Endothelial cell (in vitro differentiated cells): ENCODE measurements around the gene MTCH2. TPM values are rescaled to one million over a fixed set of nuclear protein-coding genes. Genes with fewer than 3 reads are reported as not detected.
A peak's percentile ranks its signal among the peaks of the same experiment; 100 is the strongest.

ENCODE experiments used
- DNase-seq: peaks from one replicate; pipeline ENCODE4 v3.0.0; 2021; ENCODE audit warnings: low spot score
- H3K27ac Mint-ChIP-seq: one replicate; pipeline ENCODE4 v1.8.0; 2021; ENCODE audit warnings: mixed read lengths, inconsistent platforms; ENCODE audit not compliant: unreplicated experiment
- H3K27me3 Mint-ChIP-seq: one replicate; pipeline ENCODE4 v1.8.0; 2021; ENCODE audit warnings: mild to moderate bottlenecking, moderate library complexity, mixed read lengths, inconsistent platforms; ENCODE audit not compliant: unreplicated experiment
- H3K36me3 Mint-ChIP-seq: one replicate; pipeline ENCODE4 v1.8.0; 2021; ENCODE audit warnings: mild to moderate bottlenecking, low read depth, mixed read lengths, inconsistent platforms; ENCODE audit not compliant: unreplicated experiment
- H3K4me1 Mint-ChIP-seq: one replicate; pipeline ENCODE4 v1.8.0; 2021; ENCODE audit warnings: mild to moderate bottlenecking, mixed read lengths, inconsistent platforms; ENCODE audit not compliant: unreplicated experiment
- H3K4me3 Mint-ChIP-seq: one replicate; pipeline ENCODE4 v1.8.0; 2021; ENCODE audit warnings: mild to moderate bottlenecking, mixed read lengths, inconsistent platforms; ENCODE audit not compliant: unreplicated experiment
- H3K9me3 Mint-ChIP-seq: one replicate; pipeline ENCODE4 v1.8.0; 2021; ENCODE audit warnings: mixed read lengths, inconsistent platforms; ENCODE audit not compliant: unreplicated experiment
- total RNA-seq: library from RNA; stranded (reverse); fragmentation: NEBNext Ultra II Directional; extraction: Animal tissue kit (Norgen Biotek cat#: 25700); gene quantifications from one replicate; pipeline ENCODE4 v1.2.1, GENCODE V29; 2021; ENCODE audit not compliant: unreplicated experiment
- TF ChIP-seq, protein P1 (sequence below): fragments of 200-600 bp; sonication (generic); IDR thresholded peaks from one replicate; pipeline ENCODE4 v1.5.0; 2021; ENCODE audit warnings: antibody characterized with exemption; ENCODE audit not compliant: unreplicated experiment

Gene MTCH2
- total RNA-seq, 1 donor from 2014 or later, result 109 TPM

DNA sequence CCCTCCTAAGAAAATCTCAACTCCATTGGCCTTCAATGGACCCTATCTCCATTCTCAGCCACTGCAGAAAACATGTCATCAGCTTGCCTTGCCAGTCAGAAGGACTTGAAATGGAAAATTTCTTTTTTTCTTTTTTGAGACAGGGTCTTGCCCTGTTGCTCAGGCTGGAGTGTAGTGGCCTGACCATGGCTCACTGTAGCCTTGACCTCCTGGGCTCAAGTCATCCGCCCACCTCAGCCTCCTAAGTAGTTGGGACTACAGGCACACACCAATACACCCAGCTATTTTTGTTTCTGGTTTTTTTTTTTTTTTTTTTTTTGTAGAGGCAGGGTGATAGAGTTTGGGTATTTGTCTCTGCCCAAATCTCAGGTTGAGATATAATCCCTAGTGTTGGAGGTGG, 43.8 kb upstream of the MTCH2 start:
- no peak for DNase-seq
- peaks cover 2% of the 10 kb centered on the region for H3K27me3 Mint-ChIP-seq
- TF ChIP-seq, protein P1, sequence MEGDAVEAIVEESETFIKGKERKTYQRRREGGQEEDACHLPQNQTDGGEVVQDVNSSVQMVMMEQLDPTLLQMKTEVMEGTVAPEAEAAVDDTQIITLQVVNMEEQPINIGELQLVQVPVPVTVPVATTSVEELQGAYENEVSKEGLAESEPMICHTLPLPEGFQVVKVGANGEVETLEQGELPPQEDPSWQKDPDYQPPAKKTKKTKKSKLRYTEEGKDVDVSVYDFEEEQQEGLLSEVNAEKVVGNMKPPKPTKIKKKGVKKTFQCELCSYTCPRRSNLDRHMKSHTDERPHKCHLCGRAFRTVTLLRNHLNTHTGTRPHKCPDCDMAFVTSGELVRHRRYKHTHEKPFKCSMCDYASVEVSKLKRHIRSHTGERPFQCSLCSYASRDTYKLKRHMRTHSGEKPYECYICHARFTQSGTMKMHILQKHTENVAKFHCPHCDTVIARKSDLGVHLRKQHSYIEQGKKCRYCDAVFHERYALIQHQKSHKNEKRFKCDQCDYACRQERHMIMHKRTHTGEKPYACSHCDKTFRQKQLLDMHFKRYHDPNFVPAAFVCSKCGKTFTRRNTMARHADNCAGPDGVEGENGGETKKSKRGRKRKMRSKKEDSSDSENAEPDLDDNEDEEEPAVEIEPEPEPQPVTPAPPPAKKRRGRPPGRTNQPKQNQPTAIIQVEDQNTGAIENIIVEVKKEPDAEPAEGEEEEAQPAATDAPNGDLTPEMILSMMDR, result no peak
- no peaks in the 10 kb centered on the region for H3K9me3 Mint-ChIP-seq
- H3K4me1 Mint-ChIP-seq, result peaks cover 14% of the 10 kb centered on the region
- H3K4me3 Mint-ChIP-seq, result no peak overlapping the region
- no peaks in the 10 kb centered on the region for H3K36me3 Mint-ChIP-seq
- no peak overlapping the region for H3K27ac Mint-ChIP-seq

- TF ChIP-seq, protein P1, result no peak
- H3K9me3 Mint-ChIP-seq, result no peaks in the 10 kb centered on the region
- no peak for DNase-seq
- no peak overlapping the region for H3K4me3 Mint-ChIP-seq
- H3K4me1 Mint-ChIP-seq, result no peaks in the 10 kb centered on the region
- no peaks in the 10 kb centered on the region for H3K36me3 Mint-ChIP-seq
- H3K27me3 Mint-ChIP-seq, result no peaks in the 10 kb centered on the region
- H3K27ac Mint-ChIP-seq, result no peak overlapping the region
These were observed 33.5 kb upstream of the MTCH2 start for GRCh38 chr11:47675851-47676250.

DNA sequence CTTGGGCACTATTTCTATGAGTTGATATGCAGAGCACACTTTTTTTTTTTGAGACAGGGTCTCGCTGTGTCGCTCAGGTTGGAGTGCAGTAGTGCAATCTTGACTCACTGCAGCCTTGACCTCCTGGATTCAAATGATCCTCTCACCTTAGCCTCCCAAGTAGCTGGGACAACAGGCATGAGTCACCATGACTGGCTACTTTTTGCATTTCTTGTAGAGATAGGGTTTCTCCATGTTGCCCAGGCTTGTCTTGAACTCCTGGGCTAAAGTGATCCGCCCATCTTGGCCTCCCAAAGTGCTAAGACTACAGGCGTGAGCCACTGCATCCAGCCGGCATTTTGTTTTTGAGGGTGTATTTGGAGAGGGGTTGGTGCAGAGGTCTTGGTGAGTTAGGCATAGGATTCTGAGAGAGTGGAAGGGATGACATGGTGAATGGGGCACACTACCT, 29.9 kb upstream of the MTCH2 start:
- Mint-ChIP-seq H3K27me3 (no peaks in the 10 kb centered on the region), H3K4me1 (peaks cover 6% of the 10 kb centered on the region), H3K4me3 (no peak overlapping the region), H3K9me3 (no peaks in the 10 kb centered on the region), H3K27ac (no peak overlapping the region), H3K36me3 (no peaks in the 10 kb centered on the region)
- TF ChIP-seq, protein P1, result no peak
- no peak for DNase-seq

GRCh38 chr11:47669856-47670255, 27.5 kb upstream of the MTCH2 start:
- DNase-seq, result no peak

GRCh38 chr11:47668665-47669064, 26.3 kb upstream of the MTCH2 start:
- Mint-ChIP-seq H3K9me3 (no peaks in the 10 kb centered on the region), H3K27me3 (no peaks in the 10 kb centered on the region), H3K4me3 (peak overlapping the region; percentile 31), H3K4me1 (peaks cover 6% of the 10 kb centered on the region), H3K36me3 (no peaks in the 10 kb centered on the region), H3K27ac (peak overlapping the region; percentile 3)
- DNase-seq, result no peak
- TF ChIP-seq, protein P1, result no peak

More at GRCh38 chr11:47669856-47670255, 27.5 kb upstream of the MTCH2 start:
- Mint-ChIP-seq H3K36me3 (no peaks in the 10 kb centered on the region), H3K4me3 (no peak overlapping the region), H3K27me3 (no peaks in the 10 kb centered on the region), H3K9me3 (no peaks in the 10 kb centered on the region), H3K4me1 (peaks cover 6% of the 10 kb centered on the region), H3K27ac (no peak overlapping the region)
- TF ChIP-seq, protein P1, result no peak
